ENCODE data around the gene PREB.

DNA sequence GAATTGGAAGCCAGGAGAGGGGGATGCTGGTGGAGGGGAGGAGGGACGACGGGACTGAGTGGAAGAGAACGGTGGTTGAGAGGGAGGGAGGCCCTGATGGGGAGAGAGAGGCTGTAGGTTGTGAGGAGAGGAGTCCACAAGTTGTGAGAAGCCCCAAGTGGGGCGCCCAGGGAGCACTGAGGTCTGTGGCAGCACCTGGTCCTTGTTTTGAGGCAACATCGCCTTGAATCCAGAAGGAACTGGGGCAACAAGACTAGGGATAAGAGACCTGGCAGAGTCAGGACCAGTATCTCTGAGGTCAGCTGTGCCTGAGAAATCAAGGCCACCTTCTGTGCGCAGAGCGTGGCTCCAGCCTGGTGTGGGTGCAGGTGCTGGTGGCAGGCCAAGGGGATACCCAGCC is 3.7 kb upstream of the PREB start:
- TF ChIP-seq, protein P1, sequence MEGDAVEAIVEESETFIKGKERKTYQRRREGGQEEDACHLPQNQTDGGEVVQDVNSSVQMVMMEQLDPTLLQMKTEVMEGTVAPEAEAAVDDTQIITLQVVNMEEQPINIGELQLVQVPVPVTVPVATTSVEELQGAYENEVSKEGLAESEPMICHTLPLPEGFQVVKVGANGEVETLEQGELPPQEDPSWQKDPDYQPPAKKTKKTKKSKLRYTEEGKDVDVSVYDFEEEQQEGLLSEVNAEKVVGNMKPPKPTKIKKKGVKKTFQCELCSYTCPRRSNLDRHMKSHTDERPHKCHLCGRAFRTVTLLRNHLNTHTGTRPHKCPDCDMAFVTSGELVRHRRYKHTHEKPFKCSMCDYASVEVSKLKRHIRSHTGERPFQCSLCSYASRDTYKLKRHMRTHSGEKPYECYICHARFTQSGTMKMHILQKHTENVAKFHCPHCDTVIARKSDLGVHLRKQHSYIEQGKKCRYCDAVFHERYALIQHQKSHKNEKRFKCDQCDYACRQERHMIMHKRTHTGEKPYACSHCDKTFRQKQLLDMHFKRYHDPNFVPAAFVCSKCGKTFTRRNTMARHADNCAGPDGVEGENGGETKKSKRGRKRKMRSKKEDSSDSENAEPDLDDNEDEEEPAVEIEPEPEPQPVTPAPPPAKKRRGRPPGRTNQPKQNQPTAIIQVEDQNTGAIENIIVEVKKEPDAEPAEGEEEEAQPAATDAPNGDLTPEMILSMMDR (IDR thresholded peaks at IDR 0.05), result no peak
- TF ChIP-seq EZH2phosphoT487 (IDR thresholded peaks at IDR 0.05), result no peak
